Measurements from ENCODE around the gene PIGW.

PIGW gene

GRCh38 chr17:36509272-36509985, 25.4 kb upstream of the PIGW start:
- no peak for DNase-seq

- no peak for DNase-seq
Observed at GRCh38 chr17:36510636-36511035, 24.2 kb upstream of the PIGW start.

- DNase-seq, result no peak
Observed at GRCh38 chr17:36511216-36511615, 23.6 kb upstream of the PIGW start.

- no peak for DNase-seq
Observed at GRCh38 chr17:36512641-36513040, 22.1 kb upstream of the PIGW start.

- no peak for DNase-seq
Observed at GRCh38 chr17:36514856-36515255, 19.9 kb upstream of the PIGW start.

GRCh38 chr17:36515837-36516236, 18.9 kb upstream of the PIGW start:
- DNase-seq, result no peak

GRCh38 chr17:36523113-36523512, 11.7 kb upstream of the PIGW start:
- DNase-seq, result no peak

GRCh38 chr17:36524428-36524876, 10.3 kb upstream of the PIGW start:
- no peak for DNase-seq

GRCh38 chr17:36525113-36525512, 9.7 kb upstream of the PIGW start:
- no peak for DNase-seq

- no peak for DNase-seq
Observed at GRCh38 chr17:36525888-36526287, 8.9 kb upstream of the PIGW start.

GRCh38 chr17:36527621-36528250, 7.1 kb upstream of the PIGW start:
- no peak for DNase-seq

- no peak for DNase-seq
Observed at GRCh38 chr17:36529121-36529520, 5.7 kb upstream of the PIGW start.

- no peak for DNase-seq
Observed at GRCh38 chr17:36532435-36532975, 2.3 kb upstream of the PIGW start.

GRCh38 chr17:36533935-36534839, 600 bp upstream of the PIGW start:
- peak; percentile 46 to 53 for DNase-seq

GRCh38 chr17:36535669-36536081, 888 bp downstream of the PIGW start:
- no peak for DNase-seq

GRCh38 chr17:36540696-36541095, 5.9 kb downstream of the PIGW start:
- no peak for DNase-seq

GRCh38 chr17:36542755-36543154, 8.0 kb downstream of the PIGW start:
- no peak for DNase-seq

GRCh38 chr17:36544044-36544306, 9.2 kb downstream of the PIGW start:
- no peak for DNase-seq

- peak; percentile 93 to 95 for DNase-seq
Observed at GRCh38 chr17:36544307-36545076, 9.7 kb downstream of the PIGW start, which contains the start of gene GGNBP2. Gene GGNBP2 (plus strand): TSS chr17:36544919. CDS start chr17:36545725, 806 bp downstream.

- DNase-seq, result no peak
Observed at GRCh38 chr17:36545077-36545464, 10.3 kb downstream of the PIGW start.

GRCh38 chr17:36545465-36546417, 11.0 kb downstream of the PIGW start:
- peak; percentile 96 for DNase-seq

Data from activated CD4-positive, alpha-beta T cell treated with anti-CD3 and anti-CD28 coated beads, Interleukin-2, amount 50 U/mL, for 4 hours (primary cell).